GM21515 (cell line): ENCODE measurements around the gene SHBG.
"Not testable (repeated sequence)": the region's sequence is repeated elsewhere in the genome, so short reads cannot be mapped to it uniquely, and the experiment has no call there.

Experiments
- ATAC-seq: cut with Tn5 transposase; IDR thresholded peaks from one replicate; pipeline ENCODE4 v1.9.1; 2021; ENCODE audit not compliant: unreplicated experiment

Gene SHBG

DNA sequence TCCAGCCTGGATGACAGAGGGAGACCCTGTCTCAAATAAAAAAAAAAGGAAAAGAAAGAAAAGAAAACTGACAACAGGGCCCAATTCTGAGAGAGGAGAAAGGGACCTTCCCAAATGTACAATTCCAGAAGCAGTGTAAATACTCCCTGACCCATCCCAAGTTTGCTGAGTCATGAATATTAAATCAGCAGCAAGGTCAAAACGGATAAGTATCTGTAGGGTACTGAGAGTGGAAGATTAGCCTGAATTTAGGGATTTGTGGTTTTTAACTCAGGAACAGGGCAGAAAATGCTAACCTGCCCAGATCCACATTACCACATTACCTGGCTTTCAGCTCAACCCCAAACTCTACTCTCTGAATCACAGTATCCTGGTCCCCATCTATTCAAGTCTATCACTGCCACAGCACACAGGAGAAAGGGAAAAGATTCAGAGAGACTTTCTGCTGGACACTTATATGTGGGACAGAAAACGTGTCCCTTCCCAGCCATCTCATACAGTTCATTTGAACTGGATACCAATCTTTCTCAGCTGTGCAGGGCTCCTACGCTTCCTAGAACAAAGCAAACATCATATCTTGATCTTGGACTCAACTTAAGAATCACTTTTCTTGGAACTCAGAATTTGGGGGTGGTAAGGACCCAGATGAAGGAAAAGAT lies 18.2 kb upstream of the SHBG start:
- ATAC-seq, result no peak

DNA sequence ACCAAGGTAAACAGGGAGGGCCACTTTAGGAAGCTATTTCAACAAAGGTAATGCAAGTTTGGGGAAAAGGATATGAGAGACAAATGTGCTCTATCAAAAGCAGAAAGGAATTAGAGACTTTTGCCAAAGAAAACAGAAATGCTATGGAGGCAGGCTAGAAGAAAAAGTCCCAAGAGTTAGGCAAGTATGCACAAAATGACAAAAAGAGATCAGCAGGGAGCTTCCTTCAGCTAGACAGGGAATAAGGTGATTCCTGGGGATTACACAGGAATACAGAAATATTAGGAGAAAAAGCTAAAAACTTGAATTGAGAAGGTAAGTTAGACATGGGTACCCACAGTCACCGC lies 17.7 kb upstream of the SHBG start:
- ATAC-seq, result no peak

DNA sequence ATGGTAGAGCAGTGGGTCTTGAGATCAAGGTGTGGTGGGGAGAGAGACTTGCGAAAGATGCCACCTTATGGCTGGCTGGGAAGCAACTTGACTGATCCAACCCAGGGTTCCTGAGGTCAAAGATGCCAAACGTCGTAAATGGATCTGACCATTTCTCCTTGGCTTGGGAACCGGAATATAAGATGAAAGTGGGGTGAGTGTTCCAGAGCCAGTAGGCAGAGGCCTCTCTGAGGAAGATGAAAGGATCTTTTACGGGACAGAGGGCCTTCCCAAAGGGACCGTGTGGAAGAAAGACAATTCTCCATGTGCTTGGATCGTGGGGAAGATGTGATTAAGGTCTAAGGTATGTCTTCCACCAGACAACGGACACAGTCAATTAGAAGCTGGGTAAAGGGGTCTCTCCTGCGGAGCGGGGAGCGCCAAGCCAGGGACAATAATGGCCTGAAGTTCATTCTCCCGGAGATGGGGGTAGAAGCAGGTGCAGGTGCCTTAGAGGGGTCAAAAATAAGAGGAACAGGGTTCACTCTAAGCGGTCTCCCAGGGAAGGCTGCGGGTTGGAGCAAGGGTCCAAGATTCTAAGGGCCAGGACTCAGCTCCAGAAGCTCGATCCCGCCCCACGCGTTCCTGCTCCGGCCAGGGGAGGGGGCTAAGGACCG lies 16.0 kb upstream of the SHBG start:
- ATAC-seq, result no peak

DNA sequence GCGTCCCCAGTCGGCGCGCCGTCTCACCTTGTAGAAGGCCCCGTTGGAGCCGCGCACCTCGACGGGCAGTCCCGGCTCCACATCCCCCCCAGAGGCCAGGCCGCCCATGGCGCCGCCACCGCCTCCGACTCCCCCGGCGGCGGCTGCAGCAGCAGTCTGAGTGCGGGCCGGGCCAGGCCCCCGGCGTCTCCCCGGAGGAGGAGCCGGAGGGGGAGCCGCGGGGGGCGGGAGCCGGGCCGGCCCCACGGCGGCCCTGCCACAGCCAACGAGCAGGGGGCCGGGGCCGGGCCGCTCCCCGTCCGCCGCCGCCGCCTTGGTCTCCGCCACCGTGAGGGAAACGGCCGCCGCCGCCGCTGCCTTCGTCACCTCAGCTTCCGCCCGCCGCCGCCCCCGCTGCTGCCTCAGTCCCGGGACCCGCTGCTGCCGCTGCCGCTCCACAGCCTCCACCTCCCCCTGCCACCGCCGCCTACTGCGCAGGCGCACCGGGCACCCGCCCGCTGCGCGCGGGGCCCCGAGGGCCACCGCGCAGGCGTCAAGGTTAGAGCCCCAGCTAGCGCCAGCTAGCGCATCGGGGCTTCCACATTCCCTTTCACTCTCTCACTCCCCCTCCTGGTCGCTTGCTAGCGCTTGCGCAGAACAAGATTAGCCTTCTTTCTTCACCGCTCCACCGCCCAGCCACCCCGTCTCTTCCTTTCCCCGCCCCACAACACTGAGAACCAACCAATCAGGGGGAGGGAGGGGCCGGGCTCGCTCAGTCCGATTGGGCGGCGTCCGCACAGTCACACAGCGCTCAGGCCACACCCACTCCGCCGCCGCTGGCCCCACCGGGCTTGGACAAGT lies 15.3 kb upstream of the SHBG start, which contains the start of gene FXR2:
Gene FXR2 (minus strand): TSS at position 473 of the 840 bp plus-strand sequence. CDS start 365 bp downstream, at position 108.
- ATAC-seq, result peak; percentile 86

DNA sequence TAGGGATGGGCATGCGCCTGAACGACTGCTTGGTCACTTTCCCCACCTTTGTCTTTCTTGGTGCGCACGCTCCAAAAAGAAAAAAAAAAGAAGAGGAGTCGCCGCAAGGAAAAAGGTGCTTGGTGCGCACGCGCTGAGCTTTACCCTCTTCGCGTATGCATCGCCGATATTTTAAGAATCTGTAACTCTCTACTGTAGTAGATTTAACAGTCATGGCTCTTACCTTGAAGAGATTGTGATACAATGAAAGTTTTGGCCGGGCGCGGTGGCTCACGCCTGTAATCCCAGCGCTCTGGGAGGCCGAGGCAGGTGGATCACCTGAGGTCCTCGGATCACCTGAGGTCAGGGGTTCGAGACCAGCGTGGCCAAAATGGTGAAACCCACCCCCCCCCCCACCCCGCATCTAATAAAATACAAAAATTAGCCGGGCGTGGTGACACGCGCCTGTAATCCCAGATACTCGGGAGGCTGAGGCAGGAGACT lies 14.6 kb upstream of the SHBG start:
- no peak for ATAC-seq

DNA sequence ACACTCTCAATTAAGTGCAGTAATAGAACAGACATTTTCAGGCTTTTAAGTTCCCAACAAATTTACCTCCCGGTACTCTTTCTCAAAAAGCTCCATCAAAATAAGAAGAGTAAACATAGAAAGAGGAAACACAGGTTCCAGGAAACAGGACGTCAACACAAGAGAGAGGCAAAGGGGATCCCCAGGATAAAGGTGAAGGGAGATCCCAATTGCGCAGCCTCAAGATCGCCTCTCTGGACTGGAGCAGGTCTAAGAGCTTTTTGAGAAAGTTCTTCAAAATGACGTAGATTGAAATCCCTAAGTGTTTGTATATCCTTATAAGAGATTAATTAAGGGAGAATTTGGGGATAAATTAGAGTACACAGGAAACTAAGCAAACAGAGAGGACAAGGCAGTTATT lies 11.3 kb upstream of the SHBG start:
- no peak for ATAC-seq

DNA sequence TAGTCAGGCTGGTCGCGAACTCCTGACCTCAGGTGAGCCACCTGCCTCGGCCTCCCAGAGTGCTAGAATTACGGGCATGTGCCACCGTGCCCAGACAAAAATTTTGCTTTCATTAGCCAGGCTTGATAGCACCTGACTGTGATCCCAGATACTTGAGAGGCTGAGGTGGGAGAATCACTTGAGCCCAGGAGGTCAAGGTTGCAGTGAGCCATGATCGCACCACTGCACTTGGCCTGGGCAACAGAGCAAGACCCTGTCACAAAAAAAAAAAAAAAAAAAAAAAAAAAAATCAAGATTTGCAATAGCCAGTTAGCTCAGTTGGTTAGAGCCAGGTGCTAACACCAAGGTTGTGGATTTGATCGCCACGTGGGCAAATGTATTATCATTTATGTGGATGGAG lies 9.1 kb upstream of the SHBG start:
- no peak for ATAC-seq

DNA sequence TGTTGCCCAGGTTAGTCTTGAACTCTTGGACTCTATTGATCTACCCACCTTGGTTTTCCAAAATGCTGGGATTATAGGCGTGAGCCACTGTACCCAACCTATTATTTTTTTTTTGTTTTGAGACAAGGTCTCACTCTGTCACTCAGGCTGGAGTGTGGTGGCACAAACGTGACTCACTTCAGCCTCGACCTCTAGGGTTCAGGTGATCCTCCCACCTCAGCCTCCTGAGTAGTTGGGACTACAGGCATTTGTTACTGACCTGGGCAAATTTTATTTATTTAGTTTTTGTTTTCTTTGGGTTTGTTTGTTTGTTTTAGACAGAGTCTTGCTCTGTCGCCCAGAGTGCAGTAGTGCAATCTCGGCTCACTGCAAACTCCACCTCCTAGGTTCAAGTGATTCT lies 6.3 kb upstream of the SHBG start:
- no peak for ATAC-seq

DNA sequence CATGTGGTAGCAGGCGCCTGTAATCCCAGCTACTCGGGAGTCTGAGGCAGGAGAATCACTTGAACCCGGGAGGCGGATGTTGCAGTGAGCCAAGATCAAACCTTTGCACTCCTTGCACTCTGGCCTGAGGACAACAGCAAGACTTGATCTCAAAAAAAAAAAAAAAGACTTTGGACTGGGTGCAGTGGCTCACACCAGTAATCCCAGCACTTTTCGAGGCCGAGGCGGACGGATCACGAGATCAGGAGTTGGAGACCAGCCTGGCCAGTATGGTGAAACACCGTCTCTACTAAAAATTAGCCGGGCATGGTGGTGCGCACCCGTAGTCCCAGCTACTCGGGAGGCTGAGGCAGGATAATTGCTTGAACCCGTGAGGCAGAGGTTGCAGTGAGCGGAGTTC lies 4.2 kb upstream of the SHBG start:
- not testable (repeated sequence) for ATAC-seq

DNA sequence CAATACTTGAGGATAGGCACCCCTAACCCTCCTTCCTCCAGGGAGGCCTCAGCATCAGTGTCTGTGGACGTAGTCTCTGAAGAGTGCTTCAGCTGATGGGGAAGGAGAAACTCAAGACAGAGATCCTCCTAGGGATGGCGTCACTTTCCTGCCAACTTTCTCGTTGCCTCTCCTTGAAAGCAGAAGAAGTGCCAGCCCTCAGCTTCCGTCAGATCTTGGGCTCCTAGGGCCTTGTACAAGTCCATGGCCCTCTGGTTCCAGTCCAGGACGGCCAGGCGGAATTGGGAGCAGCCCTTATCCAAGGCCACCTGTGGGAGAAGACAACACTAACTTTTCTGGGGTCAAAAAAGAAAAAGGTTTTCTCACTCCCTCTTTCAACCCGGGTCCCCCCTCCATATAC lies 3.6 kb upstream of the SHBG start:
- no peak for ATAC-seq

DNA sequence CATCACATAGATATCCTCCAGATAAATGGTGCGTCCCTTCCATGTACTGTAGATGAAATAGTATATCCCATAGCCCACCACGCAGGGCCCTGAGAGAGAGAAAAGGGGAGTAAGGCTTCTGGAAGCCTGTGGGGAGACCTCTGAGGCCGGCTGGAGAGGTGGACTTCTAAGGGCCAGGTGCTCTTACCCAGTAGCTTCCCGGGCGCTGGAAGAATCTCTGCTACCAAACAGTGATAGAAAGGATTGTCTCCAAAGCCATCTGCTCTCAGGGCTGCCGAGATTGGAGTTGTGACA lies 3.0 kb upstream of the SHBG start:
- no peak for ATAC-seq

DNA sequence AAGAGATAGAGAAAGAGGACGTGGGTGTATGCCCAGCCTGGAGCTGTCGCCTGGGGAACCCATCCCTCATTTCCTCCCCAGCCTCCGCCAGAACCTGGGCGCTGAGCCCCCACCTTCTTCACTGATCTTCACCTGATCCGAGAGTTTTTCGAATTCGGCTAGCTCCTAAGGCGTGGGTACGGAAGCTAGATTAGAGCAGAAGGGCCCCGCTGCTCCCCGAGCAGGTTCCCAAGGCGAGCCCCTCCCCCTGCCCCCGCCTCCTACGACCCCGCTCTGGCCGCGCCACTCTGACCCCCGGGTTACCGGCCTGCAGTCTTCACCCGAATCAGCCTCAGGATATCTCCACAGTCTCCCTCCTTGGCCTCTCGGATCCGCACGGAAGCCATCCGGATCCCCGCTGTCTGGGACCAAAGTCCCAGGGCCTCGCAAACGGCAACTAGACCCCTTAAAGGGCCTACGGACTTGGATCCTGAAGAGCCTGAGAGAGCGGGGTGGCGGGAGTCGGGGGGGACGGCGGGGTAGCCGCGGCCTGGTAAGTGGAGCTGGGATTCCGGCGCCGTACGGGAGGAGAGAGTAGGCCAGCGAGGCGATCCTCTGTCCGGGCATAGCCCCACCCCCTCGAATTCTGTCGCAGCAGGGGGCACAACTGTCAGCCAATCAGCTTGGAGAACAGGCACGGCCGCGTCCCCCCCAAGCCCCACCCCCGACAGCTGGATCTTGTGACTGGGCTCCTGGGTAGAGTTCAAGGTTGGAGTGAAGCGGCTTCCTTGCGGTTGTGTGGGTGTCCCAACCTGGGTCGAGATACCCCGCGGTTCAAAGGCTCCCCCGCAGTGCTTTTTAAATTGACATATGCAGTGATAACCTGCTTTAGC lies 2.4 kb upstream of the SHBG start, which contains the start of gene SAT2:
Gene SAT2 (minus strand): TSS at position 572 of the 872 bp plus-strand sequence. CDS start 186 bp downstream, at position 386.
- ATAC-seq, result peak; percentile 83

DNA sequence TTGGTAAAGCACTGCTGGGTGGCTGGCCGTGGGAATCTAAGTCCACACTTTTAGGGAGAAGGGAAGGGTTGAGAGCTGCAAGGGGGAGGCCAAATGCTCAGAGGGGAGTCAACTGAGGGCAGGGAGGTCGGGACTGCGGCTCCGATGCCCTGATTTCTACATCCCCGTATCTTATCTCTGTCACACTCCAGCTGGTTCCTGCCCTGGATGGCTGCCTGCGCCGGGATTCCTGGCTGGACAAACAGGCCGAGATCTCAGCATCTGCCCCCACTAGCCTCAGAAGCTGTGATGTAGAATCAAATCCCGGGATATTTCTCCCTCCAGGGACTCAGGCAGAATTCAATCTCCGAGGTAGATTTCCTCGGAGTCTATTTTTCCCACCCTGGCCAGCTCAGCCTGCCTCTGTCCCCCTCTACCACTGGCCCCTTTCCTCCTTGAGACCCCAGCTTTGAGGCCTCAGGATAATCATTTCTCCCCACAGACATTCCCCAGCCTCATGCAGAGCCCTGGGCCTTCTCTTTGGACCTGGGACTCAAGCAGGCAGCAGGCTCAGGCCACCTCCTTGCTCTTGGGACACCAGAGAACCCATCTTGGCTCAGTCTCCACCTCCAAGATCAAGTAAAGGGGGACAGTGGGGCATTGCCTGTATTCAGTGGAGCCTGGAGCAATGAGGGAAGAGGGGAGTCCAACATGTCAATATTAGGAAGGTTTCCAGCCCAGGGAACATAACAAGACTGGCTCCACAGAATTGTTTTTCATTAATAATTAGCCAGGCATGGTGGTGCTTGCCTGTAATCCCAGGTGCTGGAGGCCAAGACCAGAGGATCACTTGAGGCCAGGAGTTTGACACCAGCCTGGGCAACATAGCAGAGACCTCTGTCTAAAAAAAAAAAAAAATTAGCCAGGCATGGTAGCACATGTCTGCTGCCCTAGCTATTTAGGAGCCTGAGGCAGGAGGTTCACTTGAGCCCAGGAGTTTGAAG lies 1.8 kb downstream of the SHBG start:
- ATAC-seq, result no peak

DNA sequence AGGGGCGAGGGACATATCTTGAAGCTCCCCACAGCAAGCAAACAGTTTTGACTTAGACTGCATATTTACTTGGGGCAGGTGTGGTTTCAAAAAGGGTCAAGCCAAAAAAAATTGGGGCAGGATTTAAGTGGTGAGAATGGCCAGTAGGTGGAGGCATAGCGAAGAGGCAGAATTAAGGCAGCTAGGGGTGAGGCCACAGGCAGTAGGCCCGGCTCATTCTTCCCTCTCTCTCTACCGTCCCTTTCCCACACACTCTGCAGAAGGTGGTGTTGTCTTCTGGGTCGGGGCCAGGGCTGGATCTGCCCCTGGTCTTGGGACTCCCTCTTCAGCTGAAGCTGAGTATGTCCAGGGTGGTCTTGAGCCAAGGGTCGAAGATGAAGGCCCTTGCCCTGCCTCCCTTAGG lies 2.6 kb downstream of the SHBG start:
- ATAC-seq, result no peak

DNA sequence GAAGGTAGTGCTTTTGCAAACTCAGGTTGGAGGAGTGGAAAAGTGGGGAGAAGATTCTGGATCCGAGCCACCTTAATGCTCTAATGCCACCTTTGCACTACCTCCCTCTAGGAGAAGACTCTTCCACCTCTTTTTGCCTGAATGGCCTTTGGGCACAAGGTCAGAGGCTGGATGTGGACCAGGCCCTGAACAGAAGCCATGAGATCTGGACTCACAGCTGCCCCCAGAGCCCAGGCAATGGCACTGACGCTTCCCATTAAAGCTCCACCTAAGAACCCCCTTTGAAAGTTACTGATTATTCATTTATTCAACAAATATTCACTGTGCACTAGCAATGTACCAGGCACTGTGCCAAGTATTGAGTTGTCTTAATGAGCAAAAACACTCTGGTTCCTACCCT lies 3.2 kb downstream of the SHBG start:
- ATAC-seq, result no peak

DNA sequence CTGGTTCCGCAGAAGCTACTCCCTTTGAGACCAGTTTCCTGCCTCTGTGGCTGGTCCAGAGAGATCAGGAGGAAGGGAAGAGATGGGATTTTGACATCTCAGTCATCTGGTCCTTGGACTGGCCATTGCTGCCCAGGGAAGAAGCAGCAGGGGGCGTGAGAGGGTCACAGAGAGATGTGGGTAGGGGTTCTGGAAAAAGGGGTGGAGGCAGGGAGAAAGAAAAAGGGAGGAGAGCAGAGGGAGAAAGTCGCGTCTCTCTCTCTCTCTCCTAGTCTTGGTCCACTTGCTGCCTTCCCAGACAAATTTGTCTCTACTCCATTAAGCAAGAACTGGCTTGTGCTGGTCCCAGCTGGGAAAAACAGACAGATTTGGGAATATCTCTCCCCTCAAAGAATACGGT lies 4.4 kb downstream of the SHBG start:
- ATAC-seq, result no peak

DNA sequence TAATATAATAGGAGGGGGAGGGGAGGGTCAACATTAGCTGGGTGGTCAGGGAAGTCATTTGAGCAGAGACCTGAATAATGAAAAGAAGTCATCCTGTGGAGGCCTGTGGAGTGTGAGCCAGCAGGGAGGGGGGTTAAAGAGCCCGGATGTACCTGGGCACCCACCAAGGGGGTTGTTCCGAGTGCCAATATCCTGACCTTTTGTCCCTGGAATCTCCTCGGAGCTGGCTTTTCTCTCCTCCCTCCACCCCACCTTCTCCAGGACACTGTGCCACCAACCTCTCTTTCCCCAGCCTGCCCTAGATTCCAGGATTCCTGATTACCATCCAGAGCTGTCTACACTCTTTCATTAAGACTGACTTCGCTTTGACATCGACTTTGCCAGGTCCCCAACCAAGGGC lies 6.2 kb downstream of the SHBG start:
- ATAC-seq, result no peak

DNA sequence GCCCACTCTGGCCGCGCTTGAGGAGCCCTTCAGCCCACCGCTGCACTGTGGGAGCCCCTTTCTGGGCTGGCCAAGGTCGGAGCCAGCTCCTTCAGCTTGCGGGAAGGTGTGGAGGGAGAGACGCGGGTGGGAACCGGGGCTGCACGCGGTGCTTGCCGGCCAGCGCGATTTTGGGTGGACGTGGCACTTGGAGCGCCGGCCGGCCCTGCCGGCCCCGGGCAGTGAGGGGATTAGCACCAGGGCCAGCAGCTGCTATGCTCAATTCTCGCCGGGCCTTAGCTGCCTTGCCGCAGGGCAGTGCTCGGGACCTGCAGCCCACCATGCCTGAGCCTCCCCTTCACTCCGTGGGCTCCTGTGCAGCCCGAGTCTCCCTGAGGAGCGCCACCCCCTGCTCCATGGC lies 10.8 kb downstream of the SHBG start:
- no peak for ATAC-seq

DNA sequence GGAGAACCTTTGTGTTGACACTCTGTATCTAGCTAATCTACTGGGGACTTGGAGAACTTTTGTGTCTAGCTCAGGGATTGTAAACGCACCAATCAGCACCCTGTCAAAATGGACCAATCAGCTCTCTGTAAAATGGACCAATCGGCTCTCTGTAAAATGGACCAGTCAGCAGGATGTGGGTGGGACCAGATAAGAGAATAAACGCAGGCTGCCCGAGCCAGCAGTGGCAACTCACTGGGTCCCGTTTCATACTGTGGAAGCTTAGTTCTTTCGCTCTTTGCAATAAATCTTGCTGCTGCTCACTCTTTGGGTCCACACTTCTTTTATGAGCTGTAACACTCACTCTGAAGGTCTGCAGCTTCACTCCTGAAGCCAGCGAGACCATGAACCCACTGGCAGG lies 11.7 kb downstream of the SHBG start:
- ATAC-seq, result not testable (repeated sequence)

DNA sequence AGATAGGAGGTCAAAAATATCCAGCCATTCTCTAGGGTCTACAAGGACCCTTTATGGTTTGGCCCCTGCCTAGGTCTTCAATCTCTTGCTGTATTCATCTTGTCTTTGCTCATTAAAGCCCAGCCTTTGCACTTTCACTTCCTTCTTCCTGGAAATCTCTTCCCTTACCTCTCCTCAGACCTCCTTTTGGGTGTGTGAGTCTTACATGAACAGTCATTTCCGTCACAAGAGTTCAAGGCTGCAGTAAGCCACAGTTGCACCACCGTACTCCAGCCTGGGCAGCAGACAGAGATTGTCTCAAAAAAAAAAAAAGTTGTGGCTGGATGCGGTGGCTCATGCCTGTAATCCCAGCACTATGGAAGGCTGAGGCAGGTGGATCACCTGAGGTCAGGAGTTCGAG lies 14.8 kb downstream of the SHBG start:
- ATAC-seq, result no peak
